CD4-positive, alpha-beta T cell treated with Interleukin-6 at 100 ng/mL for 8 hours (primary cell): ENCODE data around the gene PTCH2.

Source experiments
- DNase-seq: peaks from one replicate; pipeline ENCODE4 v3.0.0-alpha.2; 2020; ENCODE audit warnings: mixed read lengths, low spot score

PTCH2 gene

GRCh38 chr1:44842862-44843655 is at the start of gene PTCH2:
PTCH2 (minus strand) TSS chr1:44843253; CDS start chr1:44842932, 321 bp downstream.
- DNase-seq: no peak

GRCh38 chr1:44890007-44890406 is 47.0 kb upstream of the PTCH2 start:
- DNase-seq: no peak

GRCh38 chr1:44885406-44885805 is 42.4 kb upstream of the PTCH2 start:
- DNase-seq: no peak

GRCh38 chr1:44884746-44885145 is 41.7 kb upstream of the PTCH2 start:
- no peak for DNase-seq

- no peak for DNase-seq
Observed at GRCh38 chr1:44881011-44881632, 38.1 kb upstream of the PTCH2 start.

GRCh38 chr1:44874155-44874554 is 31.1 kb upstream of the PTCH2 start:
- DNase-seq: no peak

- no peak for DNase-seq
Observed at GRCh38 chr1:44870096-44870495, 27.0 kb upstream of the PTCH2 start.

GRCh38 chr1:44867801-44868200 is 24.7 kb upstream of the PTCH2 start:
- DNase-seq: no peak

- no peak for DNase-seq
Observed at GRCh38 chr1:44862829-44863401, 19.9 kb upstream of the PTCH2 start.

- no peak for DNase-seq
Observed at GRCh38 chr1:44860891-44861425, 17.9 kb upstream of the PTCH2 start.

- DNase-seq: no peak
Observed at GRCh38 chr1:44860331-44860730, 17.3 kb upstream of the PTCH2 start.

GRCh38 chr1:44857446-44857845 is 14.4 kb upstream of the PTCH2 start:
- DNase-seq: no peak

- no peak for DNase-seq
Observed at GRCh38 chr1:44855742-44856141, 12.7 kb upstream of the PTCH2 start.

GRCh38 chr1:44854970-44855369 is 11.9 kb upstream of the PTCH2 start:
- no peak for DNase-seq

GRCh38 chr1:44853201-44853600 is 10.1 kb upstream of the PTCH2 start:
- DNase-seq: no peak

GRCh38 chr1:44851308-44851707 is 8.3 kb upstream of the PTCH2 start:
- no peak for DNase-seq

- DNase-seq: no peak
Observed at GRCh38 chr1:44849575-44850132, 6.6 kb upstream of the PTCH2 start.

GRCh38 chr1:44848456-44849181 is 5.6 kb upstream of the PTCH2 start:
- no peak for DNase-seq

- DNase-seq: no peak
Observed at GRCh38 chr1:44847845-44848244, 4.8 kb upstream of the PTCH2 start.

GRCh38 chr1:44846985-44847384 is 3.9 kb upstream of the PTCH2 start:
- no peak for DNase-seq

GRCh38 chr1:44842486-44842861 is 579 bp downstream of the PTCH2 start:
- no peak for DNase-seq

- DNase-seq: no peak
Observed at GRCh38 chr1:44839576-44839975, 3.5 kb downstream of the PTCH2 start.
